HG03558 (cell line): ENCODE data around the gene PXMP4.
"Not testable (repeated sequence)": the region's sequence is repeated elsewhere in the genome, so short reads cannot be mapped to it uniquely, and the experiment has no call there.

ENCODE experiments used
- ATAC-seq: cut with Tn5 transposase; IDR thresholded peaks from one replicate; pipeline ENCODE4 v1.9.1; 2021; ENCODE audit warnings: moderate number of reproducible peaks; ENCODE audit not compliant: unreplicated experiment; ENCODE audit errors: extremely low read depth

The PXMP4 gene

GRCh38 chr20:33719989-33720709 lies at the start of gene PXMP4:
TSS of gene PXMP4 (minus strand) at chr20:33720310. CDS start at chr20:33720207, 103 bp downstream.
- ATAC-seq: peak; percentile 70

- no peak for ATAC-seq
Observed at GRCh38 chr20:33769043-33769442, 48.9 kb upstream of the PXMP4 start.

GRCh38 chr20:33767777-33768138 lies 47.6 kb upstream of the PXMP4 start:
- no peak for ATAC-seq

DNA sequence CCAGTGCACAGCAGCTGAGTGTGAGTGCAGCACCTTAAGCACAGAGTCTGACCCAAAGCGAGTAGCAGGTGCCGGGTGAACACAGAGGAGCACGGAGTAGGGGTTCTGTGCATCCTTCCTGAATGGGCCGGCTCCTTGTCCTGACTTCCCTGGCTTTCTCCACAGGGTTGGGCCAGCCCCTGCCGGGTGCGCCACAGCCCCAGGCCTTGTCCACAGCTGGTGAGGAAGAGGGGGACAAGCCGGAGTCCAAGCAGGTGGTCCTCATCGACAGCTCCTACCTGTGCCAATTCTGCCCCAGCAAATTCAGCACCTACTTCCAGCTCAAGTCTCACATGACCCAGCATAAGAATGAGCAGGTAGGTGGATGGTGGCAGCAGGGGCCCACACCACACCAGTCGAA lies 46.6 kb upstream of the PXMP4 start:
- no peak for ATAC-seq

GRCh38 chr20:33765592-33765991 lies 45.5 kb upstream of the PXMP4 start:
- ATAC-seq: no peak

- no peak for ATAC-seq
Observed at GRCh38 chr20:33765099-33765498, 45.0 kb upstream of the PXMP4 start.

GRCh38 chr20:33761698-33762250 lies 41.7 kb upstream of the PXMP4 start:
- ATAC-seq: no peak

DNA sequence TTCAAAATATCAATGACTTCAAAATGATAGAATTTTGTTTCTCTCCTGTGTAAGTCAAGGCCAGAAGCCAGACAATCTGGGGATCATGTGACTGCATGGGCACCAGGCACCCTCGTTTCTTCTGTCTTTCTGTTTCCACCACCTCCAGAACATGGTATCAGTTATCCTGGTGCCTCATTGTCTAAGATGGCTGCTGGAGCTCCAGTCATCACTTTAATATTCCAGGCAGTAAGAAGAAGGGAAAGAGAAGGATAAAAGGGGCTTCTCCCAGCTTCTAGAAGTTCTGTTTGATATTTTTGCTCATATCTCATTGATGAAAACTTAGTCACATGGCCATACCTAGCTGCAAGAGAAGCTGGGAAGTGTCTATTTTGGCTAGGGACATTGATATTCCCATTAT lies 37.3 kb upstream of the PXMP4 start:
- ATAC-seq: no peak

GRCh38 chr20:33757046-33757445 lies 36.9 kb upstream of the PXMP4 start:
- no peak for ATAC-seq

DNA sequence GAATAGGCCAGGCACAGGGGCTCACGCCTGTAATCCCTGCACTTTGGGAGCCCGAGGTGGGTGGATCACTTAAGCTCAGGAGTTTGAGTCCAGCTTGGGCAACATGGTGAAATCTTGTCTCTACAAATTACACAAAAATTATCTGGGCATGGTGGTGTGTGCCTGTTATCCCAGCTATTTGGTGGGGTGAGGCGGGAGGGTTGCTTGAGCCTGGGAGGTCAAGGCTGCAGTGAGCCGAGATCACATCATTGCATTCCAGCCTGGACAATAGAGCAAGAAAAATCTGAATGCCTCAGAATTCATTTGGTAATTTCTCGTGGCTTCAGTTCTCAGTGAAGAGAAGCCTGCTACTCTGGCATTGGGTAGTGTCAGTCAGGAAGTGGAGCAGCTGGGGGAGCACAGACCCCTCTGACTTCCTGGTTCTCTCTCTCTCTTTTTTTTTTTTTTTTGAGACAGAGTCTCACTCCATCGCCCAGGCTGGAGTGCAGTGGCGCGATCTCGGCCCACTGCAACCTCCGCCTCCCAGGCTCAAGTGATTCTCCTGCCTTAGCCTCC lies 35.9 kb upstream of the PXMP4 start:
- not testable (repeated sequence) for ATAC-seq

GRCh38 chr20:33753763-33754162 lies 33.7 kb upstream of the PXMP4 start:
- no peak for ATAC-seq

GRCh38 chr20:33753143-33753542 lies 33.0 kb upstream of the PXMP4 start:
- ATAC-seq: no peak

DNA sequence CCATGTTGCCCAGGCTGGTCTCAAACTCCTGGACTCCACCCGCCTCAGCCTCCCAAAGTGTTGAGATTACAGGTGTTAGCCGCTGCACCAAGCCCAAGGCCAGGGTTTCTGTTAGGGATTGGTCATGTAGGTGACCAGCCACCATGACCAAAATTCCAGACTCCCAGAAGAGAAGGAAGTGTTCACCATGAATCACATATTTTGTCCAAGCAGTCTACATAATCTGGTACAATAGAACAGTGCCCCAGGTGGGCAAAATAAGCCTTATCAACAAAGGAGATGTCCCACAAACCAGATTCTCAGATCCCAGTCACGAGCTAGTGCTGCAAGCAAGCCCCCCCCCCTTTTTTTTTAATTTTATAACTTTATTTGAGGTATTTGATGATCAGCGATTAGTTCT lies 31.7 kb upstream of the PXMP4 start:
- no peak for ATAC-seq

- ATAC-seq: no peak
Observed at GRCh38 chr20:33746325-33746998, 26.4 kb upstream of the PXMP4 start.

GRCh38 chr20:33744773-33745385 lies 24.8 kb upstream of the PXMP4 start:
- ATAC-seq: no peak

DNA sequence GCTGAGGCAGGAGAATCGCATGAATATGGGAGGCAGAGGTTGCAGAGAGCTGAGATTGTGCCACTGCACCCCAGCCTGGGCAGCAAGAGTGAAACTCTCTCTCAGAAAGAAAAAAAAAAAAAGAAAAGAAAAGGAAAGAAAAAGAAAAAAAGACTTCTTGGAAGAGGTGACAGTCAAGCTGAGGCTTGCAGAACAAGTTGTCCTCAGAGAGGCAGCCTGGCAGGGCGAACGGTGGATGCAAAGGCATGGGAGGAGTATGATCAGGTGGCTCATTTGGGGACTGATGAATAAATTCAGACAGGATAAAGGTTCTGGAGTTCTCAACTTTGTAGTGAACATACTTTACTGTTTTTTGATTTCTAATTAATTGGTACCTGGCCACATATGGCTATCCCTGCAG lies 24.1 kb upstream of the PXMP4 start:
- ATAC-seq: no peak

DNA sequence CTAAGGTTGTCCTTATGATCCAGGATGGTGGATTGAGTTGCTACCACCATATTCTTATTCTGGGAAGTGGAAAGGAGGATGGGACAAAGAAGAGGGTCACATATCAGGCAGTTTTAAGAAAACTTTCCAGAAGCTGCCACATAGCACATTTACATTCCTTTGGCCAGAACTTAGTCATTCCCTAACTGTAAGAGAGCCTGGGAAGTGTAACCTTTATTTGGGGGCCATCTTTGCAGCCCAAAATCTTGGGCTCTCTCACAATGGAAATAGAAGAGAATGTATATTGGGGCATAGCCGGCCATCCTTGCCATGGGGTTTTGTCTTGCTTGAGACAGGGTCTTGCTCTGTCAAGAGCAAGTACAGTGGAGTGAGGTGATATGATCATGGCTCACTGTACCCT lies 20.1 kb upstream of the PXMP4 start:
- no peak for ATAC-seq

DNA sequence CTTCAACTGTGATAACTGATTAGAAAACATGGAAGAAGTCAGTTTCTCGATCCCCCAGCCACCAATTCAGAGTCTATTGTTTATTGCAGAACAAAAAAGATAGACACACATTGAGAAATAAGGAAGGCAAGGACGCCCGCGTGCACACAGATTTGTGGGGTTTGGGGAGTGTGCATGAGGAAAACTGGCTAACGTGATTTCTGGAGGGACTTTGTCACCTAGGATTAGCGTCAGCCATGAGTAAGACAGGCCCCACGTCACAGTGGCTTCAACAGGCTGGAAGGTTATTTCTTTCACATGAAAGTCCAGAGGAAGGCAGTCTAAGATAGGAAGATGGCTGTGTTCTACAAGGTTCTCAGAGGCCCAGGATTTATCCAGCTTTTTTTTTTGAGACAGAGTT lies 19.4 kb upstream of the PXMP4 start:
- no peak for ATAC-seq

GRCh38 chr20:33736962-33737361 lies 16.9 kb upstream of the PXMP4 start:
- no peak for ATAC-seq

DNA sequence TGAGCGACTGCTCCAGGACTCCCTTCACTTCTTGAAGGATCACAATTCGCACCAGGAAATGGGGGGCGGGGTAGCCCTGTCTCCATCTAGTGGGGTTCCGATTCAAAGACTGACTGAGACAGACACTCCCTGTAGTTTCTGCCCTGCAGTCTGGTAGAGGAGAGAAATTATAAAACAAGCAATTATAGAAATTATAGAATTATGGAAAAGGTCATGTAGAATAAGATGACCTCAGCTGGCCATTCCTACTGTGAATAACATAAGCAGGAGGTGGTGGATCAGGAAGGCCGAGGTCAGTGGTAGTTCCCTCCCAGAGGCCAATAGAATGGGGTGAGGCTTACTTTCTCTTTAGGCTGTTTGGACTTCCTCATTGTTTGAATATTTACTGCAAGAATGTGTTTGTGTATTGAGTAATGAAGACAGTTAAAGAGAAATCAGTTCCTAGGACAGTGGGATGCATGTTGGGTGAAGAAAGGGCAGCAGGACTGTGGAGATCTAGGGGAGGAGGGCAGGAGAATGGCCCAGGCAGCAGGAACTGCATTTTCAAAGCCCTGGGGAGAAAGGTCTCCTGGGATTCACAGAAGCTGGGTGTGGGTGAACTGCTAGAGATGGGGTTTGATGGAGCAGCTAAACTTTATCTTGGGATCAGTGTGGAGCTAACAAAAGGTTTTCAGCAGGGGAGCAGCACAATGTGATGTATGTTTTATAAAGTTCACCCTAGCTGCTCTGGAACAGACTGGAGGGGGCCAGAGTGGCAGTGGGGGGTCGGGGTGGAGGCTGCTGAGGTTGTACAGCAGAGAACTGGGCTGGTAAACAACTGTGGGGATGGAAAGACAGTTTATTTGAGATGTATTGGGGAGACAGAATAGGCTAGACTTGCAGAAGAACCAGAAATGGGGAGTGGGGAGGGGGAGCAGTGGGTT lies 13.8 kb upstream of the PXMP4 start:
- ATAC-seq: no peak
